IMR-90 (cell line): ENCODE measurements around the gene CGA. TPM values are rescaled to one million over a fixed set of nuclear protein-coding genes. Genes with fewer than 3 reads are reported as not detected.
"Not testable (repeated sequence)": the region's sequence is repeated elsewhere in the genome, so short reads cannot be mapped to it uniquely, and the experiment has no call there.

ENCODE experiments used
- ATAC-seq: fragments of 200-7000 bp; cut with Tn5 transposase; 2 replicates; pipeline ENCODE4 v1.9.1; 2020; ENCODE audit warnings: low read depth, mild to moderate bottlenecking, moderate library complexity
- BruUV-seq: library from RNA; stranded (reverse); fragments of 400-500 nt; replicated peaks from 2 replicates; lab custom pipeline; 2021; lab: Mats Ljungman, UMichigan
- CTCF ChIA-PET: fragments of 300-600 bp; formaldehyde crosslinking; extraction: SDS; loops from one replicate; lab custom pipeline; 2021; ENCODE audit warnings: antibody characterized with exemption; lab: Yijun Ruan, JAX
- POLR2A ChIA-PET: fragments of 300-600 bp; sonication (Branson Sonifier 250); formaldehyde crosslinking; loops from one replicate; lab custom pipeline; 2022; ENCODE audit warnings: antibody characterized with exemption; ENCODE audit not compliant: unreplicated experiment; lab: Charles Lee
- DNase-seq: peaks from one replicate; pipeline ENCODE4 v3.0.0; 2013
- H2AFZ ChIP-seq: replicated peaks from 2 replicates; pipeline ENCODE3; 2013; ENCODE audit warnings: low read length, mild to moderate bottlenecking; ENCODE audit not compliant: poor library complexity
- H2AK5ac ChIP-seq: 2 replicates; pipeline ENCODE4 v1.6.1; 2013; ENCODE audit warnings: low read depth, low read length, inconsistent platforms
- H2AK9ac ChIP-seq: replicated peaks from 2 replicates; pipeline ENCODE3; 2013; ENCODE audit warnings: mild to moderate bottlenecking, low read depth, low read length, moderate library complexity; ENCODE audit not compliant: poor library complexity
- H2BK120ac ChIP-seq: 2 replicates; pipeline ENCODE4 v1.6.1; 2013; ENCODE audit warnings: low read depth, low read length, inconsistent platforms
- H2BK15ac ChIP-seq: 3 replicates; pipeline ENCODE4 v1.6.1; 2013; ENCODE audit warnings: low read depth, low read length, inconsistent platforms
- H2BK20ac ChIP-seq: 2 replicates; pipeline ENCODE4 v1.6.1; 2013; ENCODE audit warnings: low read depth, mild to moderate bottlenecking, inconsistent platforms, low read length, moderate library complexity
- H2BK5ac ChIP-seq: 2 replicates; pipeline ENCODE4 v1.6.1; 2013; ENCODE audit warnings: mild to moderate bottlenecking, low read depth, low read length, inconsistent platforms; ENCODE audit not compliant: poor library complexity, severe bottlenecking
- H3K14ac ChIP-seq: replicated peaks from 2 replicates; pipeline ENCODE4 v1.6.1; 2013; ENCODE audit warnings: low read depth, low read length, inconsistent platforms
- H3K18ac ChIP-seq: 2 replicates; pipeline ENCODE4 v1.6.1; 2013; ENCODE audit warnings: low read depth, low read length, control low read depth
- H3K23ac ChIP-seq: 2 replicates; pipeline ENCODE4 v1.6.1; 2013; ENCODE audit warnings: low read depth, low read length, inconsistent platforms
- H3K27ac ChIP-seq: 2 replicates; pipeline ENCODE4 v1.5.1; 2013; ENCODE audit warnings: mild to moderate bottlenecking, control low read depth, low read length; ENCODE audit not compliant: insufficient read depth
- H3K27me3 ChIP-seq: 2 replicates; pipeline ENCODE4 v1.6.1; 2013; ENCODE audit warnings: low read length; ENCODE audit not compliant: control insufficient read depth, insufficient read depth
- H3K36me3 ChIP-seq: 2 replicates; pipeline ENCODE4 v1.6.1; 2013; ENCODE audit warnings: low read length, mixed read lengths; ENCODE audit not compliant: control insufficient read depth, insufficient read depth
- H3K4ac ChIP-seq: 2 replicates; pipeline ENCODE4 v1.6.1; 2013; ENCODE audit warnings: low read depth, low read length, inconsistent platforms
- H3K4me1 ChIP-seq: 2 replicates; pipeline ENCODE4 v1.6.1; 2013; ENCODE audit warnings: low read length, mixed read lengths; ENCODE audit not compliant: control insufficient read depth, insufficient read depth
- H3K4me2 ChIP-seq: 2 replicates; pipeline ENCODE4 v1.6.1; 2013; ENCODE audit warnings: low read depth, mild to moderate bottlenecking, control low read depth, low read length, moderate library complexity
- H3K4me3 ChIP-seq: 2 replicates; pipeline ENCODE4 v1.5.1; 2013; ENCODE audit warnings: low read depth, mild to moderate bottlenecking, control low read depth, low read length, moderate library complexity; ENCODE audit not compliant: insufficient read depth
- H3K56ac ChIP-seq: 2 replicates; pipeline ENCODE4 v1.6.1; 2013; ENCODE audit warnings: low read length, inconsistent platforms; ENCODE audit not compliant: insufficient read depth; ENCODE audit errors: extremely low read depth
- H3K79me1 ChIP-seq, 2 experiments: 2 replicates each; pipeline ENCODE4 v1.6.1; 2013; ENCODE audit warnings: low read length in 2 of 2, inconsistent platforms in 1 of 2, low read depth in 1 of 2
- H3K9ac ChIP-seq: 2 replicates; pipeline ENCODE4 v1.6.1; 2013; ENCODE audit warnings: low read depth, low read length, control low read depth
- H3K9me1 ChIP-seq: 2 replicates; pipeline ENCODE4 v1.6.1; 2013; ENCODE audit warnings: low read length, inconsistent platforms; ENCODE audit not compliant: insufficient read depth
- H3K9me3 ChIP-seq: 2 replicates; pipeline ENCODE4 v1.6.1; 2013; ENCODE audit warnings: low read length; ENCODE audit not compliant: control insufficient read depth, insufficient read depth
- H4K20me1 ChIP-seq: 2 replicates; pipeline ENCODE4 v1.6.1; 2013; ENCODE audit warnings: low read length, inconsistent platforms; ENCODE audit not compliant: insufficient read depth
- H4K5ac ChIP-seq: 2 replicates; pipeline ENCODE4 v1.6.1; 2013; ENCODE audit warnings: mild to moderate bottlenecking, low read depth, low read length, control low read depth
- H4K8ac ChIP-seq, 2 experiments: 2 replicates each; pipeline ENCODE4 v1.6.1; 2013; ENCODE audit warnings: low read depth in 2 of 2, low read length in 2 of 2, control low read depth in 1 of 2, inconsistent platforms in 1 of 2
- H4K91ac ChIP-seq: 2 replicates; pipeline ENCODE4 v1.6.1; 2013; ENCODE audit warnings: low read depth, low read length, inconsistent platforms; ENCODE audit not compliant: insufficient read depth
- FOS ChIP-seq: fragments of 150-350 bp; IDR thresholded peaks from 2 replicates; pipeline ENCODE4 v1.6.1; 2016; ENCODE audit warnings: low read depth, low read length
- WGBS, 2 experiments: methylation state at CpG; one replicate each; pipeline versions ENCODE4 v1.1.5 to v1.1.7; 2013; ENCODE audit warnings: missing lambda C conversion rate in 2 of 2; ENCODE audit not compliant: insufficient read length in 1 of 2; ENCODE audit errors: extremely low coverage in 2 of 2; 5-methylcytosine and 5-hydroxymethylcytosine counted together
- dilution Hi-C: fragments of 300-500 bp; cut with HindIII; formaldehyde crosslinking; loops from one replicate; pipeline ENCODE4 v1.14.3; 2018; ENCODE audit warnings: low sequenced_read_pairs; ENCODE audit not compliant: unreplicated experiment
- in situ Hi-C: fragments of 300-500 bp; cut with MboI; formaldehyde crosslinking; loops from 3 replicates; pipeline ENCODE4 v1.14.3; 2019; ENCODE audit warnings: low sequenced_read_pairs, inconsistent platforms, mixed read lengths
- intact Hi-C: fragments of 100-400 bp; cut with micrococcal nuclease; formaldehyde crosslinking; loops from 2 replicates; pipeline ENCODE4 v1.10.0; 2022
- polyA plus RNA-seq, 3 experiments: library from polyadenylated mRNA; depleted of rRNA; stranded (reverse); fragments of >200 nt; gene quantifications; 2 replicates each; pipeline ENCODE4 v1.2.3, GENCODE V29; 2012; ENCODE audit warnings: low replicate concordance in 1 of 3
- total RNA-seq: library from RNA; depleted of rRNA; stranded (reverse); fragments of >200 nt; gene quantifications from 2 replicates; pipeline ENCODE4 v1.2.3, GENCODE V29; 2012

The CGA gene
- total and polyA plus RNA-seq, 2 of the 4 experiments (the other 2 are of a cell fraction): 0.15 TPM; not detected in 1

- no peak for TF ChIP-seq FOS
Measured at GRCh38 chr6:87095087-87095509, at the start of gene CGA (continued).

GRCh38 chr6:87139927-87140326, 45.0 kb upstream of the CGA start:
- BruUV-seq, in situ Hi-C loops, H2AK5ac ChIP-seq, H4K8ac ChIP-seq, DNase-seq, H3K27ac ChIP-seq, H3K36me3 ChIP-seq, dilution Hi-C loops, H3K18ac ChIP-seq, H3K4me1 ChIP-seq, H4K5ac ChIP-seq, H2BK15ac ChIP-seq, H3K9ac ChIP-seq, H4K91ac ChIP-seq, H3K9me3 ChIP-seq, H3K9me1 ChIP-seq, H2BK120ac ChIP-seq, H2BK5ac ChIP-seq, H3K4ac ChIP-seq, POLR2A ChIA-PET, H4K20me1 ChIP-seq, H2BK20ac ChIP-seq, H3K56ac ChIP-seq, H3K27me3 ChIP-seq, H2AFZ ChIP-seq, H3K79me1 ChIP-seq, ATAC-seq, H3K4me3 ChIP-seq, H3K23ac ChIP-seq, H2AK9ac ChIP-seq, H3K4me2 ChIP-seq, H3K14ac ChIP-seq: not testable (repeated sequence)
- intact Hi-C loops: loop anchor here (2.0 to 5.0 kb wide), 4 partner anchors 73 to 253 kb away; partner anchors contain the start of gene SMIM8
- WGBS, 2 experiments: 66% methylated on average over 2 of the region's 8 CpGs; no CpG with 5 or more reads in 1 of the 2 experiments
- CTCF ChIA-PET: interaction anchor here (1.1 to 1.3 kb wide), 3 partner anchors 101 to 176 kb away, joined by 3 to 10 read pairs (median 4); no protein-coding TSS in a partner anchor
